Sigmoid colon (tissue), 7 donors: ENCODE measurements around the gene SPOPL. TPM values are rescaled to one million over a fixed set of nuclear protein-coding genes. Genes with fewer than 3 reads are reported as not detected.

Source experiments
- DNase-seq: peaks from one replicate; pipeline ENCODE4 v3.0.0-alpha.2; 2019
- H3K27ac ChIP-seq, 4 donors: fragments of 200-600 bp; sonication (generic); one replicate each; pipeline ENCODE4 v1.5.1; 2016 to 2019; ENCODE audit warnings: mild to moderate bottlenecking in 1 of 4
- H3K27me3 ChIP-seq, 3 donors: fragments of 200-600 bp; sonication (generic); one replicate each; pipeline ENCODE4 v1.5.1; 2019; ENCODE audit warnings: mild to moderate bottlenecking in 1 of 3
- H3K36me3 ChIP-seq, 4 donors: fragments of 200-600 bp; sonication (generic); one replicate each; pipeline ENCODE4 v1.5.1; 2016 to 2019
- H3K4me1 ChIP-seq, 4 donors: fragments of 200-600 bp; sonication (generic); one replicate each; pipeline ENCODE4 v1.5.1; 2017 to 2019
- H3K4me3 ChIP-seq, 4 donors: fragments of 200-600 bp; sonication (generic); one replicate each; pipeline ENCODE4 v1.5.1; 2017 to 2019; ENCODE audit warnings: mild to moderate bottlenecking in 2 of 4, moderate library complexity in 1 of 4
- H3K9me3 ChIP-seq, 4 donors: fragments of 200-600 bp in 3 of 4; sonication (generic) in 3 of 4; one replicate each; pipeline versions ENCODE4 v1.5.1 to v1.6.1; 2013 to 2019
- CTCF ChIP-seq, 4 experiments: fragments of 450-650 bp in 3 of 4; fragments of 200-600 bp in 1 of 4; IDR thresholded peaks; one replicate each; pipeline ENCODE4 v1.5.1; 2016 to 2019; ENCODE audit warnings: antibody characterized with exemption in 4 of 4, mild to moderate bottlenecking in 3 of 4, moderate library complexity in 2 of 4
- EP300 ChIP-seq, 4 donors: sonication (generic); formaldehyde crosslinking; IDR thresholded peaks; one replicate each; pipeline ENCODE4 v1.6.1; 2017; ENCODE audit warnings: antibody characterized with exemption in 4 of 4
- POLR2A ChIP-seq, 2 donors: fragments of 450-650 bp; IDR thresholded peaks; one replicate each; pipeline ENCODE4 v1.6.1; 2016; ENCODE audit warnings: antibody characterized with exemption in 2 of 2, mild to moderate bottlenecking in 2 of 2, moderate library complexity in 2 of 2
- POLR2AphosphoS5 ChIP-seq, 4 donors: sonication (generic); formaldehyde crosslinking; IDR thresholded peaks; one replicate each; pipeline ENCODE4 v1.6.1; 2017; ENCODE audit warnings: antibody characterized with exemption in 4 of 4
- WGBS, 2 donors: extraction: QIAGEN DNeasy Blood & Tissue Kit; methylation state at CpG; one replicate each; pipeline ENCODE4 v1.1.7; 2013; 5-methylcytosine and 5-hydroxymethylcytosine counted together
- intact Hi-C: fragments of 100-400 bp; cut with DNase I; formaldehyde crosslinking; loops from one replicate; pipeline ENCODE4 v1.15.1; 2023
- polyA plus RNA-seq, 3 donors: library from polyadenylated mRNA; stranded (reverse); fragments of 200-250 nt; gene quantifications; one replicate each; pipeline ENCODE4 v1.2.3, GENCODE V29; 2013
- total RNA-seq, 4 donors: library from RNA; depleted of rRNA; stranded (reverse); fragments of >200 nt; gene quantifications; one replicate each; pipeline ENCODE4 v1.1.0, GENCODE V29; 2016
- donor health status: healthy with polysubstance abuse.
- donor health status: Bipolar disorder and iron deficiency.
- donor health status: healthy.

The SPOPL gene
- total and polyA plus RNA-seq, 7 donors, result 8.6 to 43.3 (median 29.1) TPM

DNA sequence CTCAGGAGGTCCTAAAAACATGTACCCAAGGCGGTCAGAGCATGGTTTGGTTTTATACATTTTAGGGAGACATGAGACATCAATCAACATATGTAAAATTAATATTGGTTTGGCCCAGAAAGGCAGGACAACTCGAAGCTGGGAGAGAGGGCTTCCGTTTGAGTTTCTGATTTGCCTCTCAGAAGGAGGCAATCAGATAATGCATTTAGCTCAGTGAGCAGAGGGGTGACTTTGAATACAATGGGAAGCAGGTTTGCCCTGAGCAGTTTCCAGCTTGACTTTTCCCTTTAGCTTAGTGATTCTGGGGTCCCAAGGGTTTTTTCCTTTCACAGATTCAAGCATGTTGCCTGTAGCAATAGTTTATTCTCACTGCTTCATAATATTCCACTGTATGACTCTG lies 12.6 kb downstream of the SPOPL start:
- H3K4me3 ChIP-seq, result no peak overlapping the region
- H3K9me3 ChIP-seq, result no peaks in the 10 kb centered on the region
- 84 to 90% methylated on average over 3 of the region's 3 CpGs for WGBS, 2 donors
- intact Hi-C loops, result no loop called here
- no peaks in the 10 kb centered on the region for H3K36me3 ChIP-seq
- no peak for TF ChIP-seq CTCF (IDR thresholded peaks at IDR 0.05)
- no peak for TF ChIP-seq EP300 (IDR thresholded peaks at IDR 0.05)
- no peak for TF ChIP-seq POLR2A (IDR thresholded peaks at IDR 0.05)
- TF ChIP-seq POLR2AphosphoS5 (IDR thresholded peaks at IDR 0.05), result no peak
- peaks cover 0 to 41% (median 33%) of the 10 kb centered on the region in 4 donors for H3K4me1 ChIP-seq
- no peak overlapping the region for H3K27ac ChIP-seq
- H3K27me3 ChIP-seq, result no peaks in the 10 kb centered on the region
- DNase-seq, result no peak

DNA sequence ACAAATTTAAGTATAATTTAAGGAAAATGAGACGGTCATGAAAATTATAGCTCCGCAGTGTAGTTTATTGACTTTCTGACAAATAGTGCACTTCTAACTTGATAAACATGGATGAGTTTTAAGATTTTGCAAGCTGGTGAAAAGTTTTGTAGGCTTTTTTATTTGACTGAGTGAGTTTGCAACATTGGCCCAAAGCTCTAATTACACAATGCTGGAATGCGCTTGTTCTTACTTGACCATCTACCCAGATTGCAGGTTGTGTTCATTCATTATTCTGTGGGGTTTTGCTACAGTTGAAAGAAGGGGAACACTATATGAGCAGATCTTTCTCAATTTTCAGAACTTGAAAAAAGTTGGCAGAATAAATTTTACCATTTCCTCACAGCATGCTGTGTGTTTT lies 13.5 kb downstream of the SPOPL start:
- Histone ChIP-seq H3K36me3 (no peaks in the 10 kb centered on the region), H3K9me3 (no peaks in the 10 kb centered on the region), H3K4me3 (no peak overlapping the region), H3K27me3 (no peaks in the 10 kb centered on the region), H3K4me1 (peaks cover 0 to 48% (median 40%) of the 10 kb centered on the region in 4 donors), H3K27ac (no peak overlapping the region)
- intact Hi-C loops, result no loop called here
- 90 to 92% methylated on average over 3 of the region's 3 CpGs for WGBS, 2 donors
- TF ChIP-seq POLR2AphosphoS5 (IDR thresholded peaks at IDR 0.05) (no peak), POLR2A (IDR thresholded peaks at IDR 0.05) (no peak), CTCF (IDR thresholded peaks at IDR 0.05) (no peak), EP300 (IDR thresholded peaks at IDR 0.05) (no peak)
- no peak for DNase-seq

- Histone ChIP-seq H3K4me3 (no peak overlapping the region), H3K27ac (no peak overlapping the region), H3K9me3 (no peaks in the 10 kb centered on the region), H3K36me3 (no peaks in the 10 kb centered on the region), H3K27me3 (no peaks in the 10 kb centered on the region), H3K4me1 (peaks cover 0 to 55% (median 51%) of the 10 kb centered on the region in 4 donors)
- intact Hi-C loops, result no loop called here
- TF ChIP-seq CTCF (IDR thresholded peaks at IDR 0.05) (no peak), POLR2A (IDR thresholded peaks at IDR 0.05) (no peak), EP300 (IDR thresholded peaks at IDR 0.05) (no peak), POLR2AphosphoS5 (IDR thresholded peaks at IDR 0.05) (no peak)
- WGBS, 2 donors, result 44 to 81% methylated on average over 3 of the region's 3 CpGs
- DNase-seq, result no peak
Observed at GRCh38 chr2:138516030-138516704, 14.6 kb downstream of the SPOPL start.

GRCh38 chr2:138518860-138519259 lies 17.3 kb downstream of the SPOPL start:
- intact Hi-C loops, result no loop called here
- no peak overlapping the region for H3K27ac ChIP-seq
- no peak for TF ChIP-seq POLR2A (IDR thresholded peaks at IDR 0.05)
- TF ChIP-seq CTCF (IDR thresholded peaks at IDR 0.05), result no peak
- no peak for TF ChIP-seq POLR2AphosphoS5 (IDR thresholded peaks at IDR 0.05)
- no peak for TF ChIP-seq EP300 (IDR thresholded peaks at IDR 0.05)
- no peaks in the 10 kb centered on the region for H3K27me3 ChIP-seq
- H3K9me3 ChIP-seq, result no peaks in the 10 kb centered on the region
- H3K4me1 ChIP-seq, result peaks cover 0 to 66% (median 53%) of the 10 kb centered on the region in 4 donors
- no peaks in the 10 kb centered on the region for H3K36me3 ChIP-seq
- DNase-seq, result no peak
- WGBS, 2 donors, result 97 to 98% methylated on average over 1 of the region's 1 CpG
- H3K4me3 ChIP-seq, result no peak overlapping the region

DNA sequence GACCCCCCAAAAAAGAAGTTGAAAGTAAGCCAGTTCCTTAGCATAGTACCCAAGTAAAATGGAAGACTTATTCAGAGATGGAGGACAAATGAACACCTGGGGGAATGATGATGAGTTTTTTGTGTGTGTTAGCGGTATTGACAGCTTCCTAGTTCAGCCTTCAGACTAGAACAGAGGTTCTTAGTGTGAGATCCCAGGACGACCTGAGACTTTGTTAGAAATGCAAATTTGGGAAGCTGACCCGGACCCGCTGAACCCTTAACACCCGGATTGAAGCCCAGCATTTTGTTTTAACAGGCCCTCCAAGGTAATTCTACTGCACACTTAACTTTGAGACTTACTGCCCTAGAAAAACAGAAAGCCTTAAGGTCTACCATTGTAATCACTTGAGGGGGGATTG lies 20.3 kb downstream of the SPOPL start:
- Histone ChIP-seq H3K36me3 (peaks cover 0 to 4% (median 0%) of the 10 kb centered on the region in 4 donors), H3K4me1 (peaks cover 0 to 41% (median 30%) of the 10 kb centered on the region in 4 donors), H3K4me3 (no peak overlapping the region), H3K27me3 (no peaks in the 10 kb centered on the region), H3K27ac (no peak overlapping the region), H3K9me3 (no peaks in the 10 kb centered on the region)
- 93 to 94% methylated on average over 5 of the region's 5 CpGs for WGBS, 2 donors
- DNase-seq, result no peak
- TF ChIP-seq CTCF (IDR thresholded peaks at IDR 0.05) (no peak), POLR2AphosphoS5 (IDR thresholded peaks at IDR 0.05) (no peak), POLR2A (IDR thresholded peaks at IDR 0.05) (no peak), EP300 (IDR thresholded peaks at IDR 0.05) (no peak)
- intact Hi-C loops, result no loop called here
